Osteoblast (primary cell): ENCODE measurements around the gene TBC1D24. TPM values are rescaled to one million over a fixed set of nuclear protein-coding genes. Genes with fewer than 3 reads are reported as not detected.
"Not testable (repeated sequence)": the region's sequence is repeated elsewhere in the genome, so short reads cannot be mapped to it uniquely, and the experiment has no call there.

Source experiments
- DNase-seq: peaks from one replicate; pipeline ENCODE4 v3.0.0; 2011; ENCODE audit warnings: low spot score, mixed read lengths; ENCODE audit not compliant: insufficient read length; ENCODE audit errors: missing footprints
- H2AFZ ChIP-seq: 2 replicates; pipeline ENCODE4 v1.6.0; 2011; ENCODE audit warnings: mild to moderate bottlenecking, low read length
- H3K27ac ChIP-seq: 2 replicates; pipeline ENCODE4 v1.5.1; 2011; ENCODE audit warnings: mild to moderate bottlenecking, low read depth, low read length, moderate library complexity
- H3K27me3 ChIP-seq: 2 replicates; pipeline ENCODE4 v1.6.0; 2012; ENCODE audit warnings: mild to moderate bottlenecking, control low read depth, inconsistent platforms, low read length, moderate library complexity; ENCODE audit not compliant: insufficient read depth
- H3K36me3 ChIP-seq: 2 replicates; pipeline ENCODE4 v1.5.1; 2011; ENCODE audit warnings: mild to moderate bottlenecking, low read length, control low read depth, moderate library complexity; ENCODE audit not compliant: insufficient read depth
- H3K4me1 ChIP-seq: 2 replicates; pipeline ENCODE4 v1.5.1; 2011; ENCODE audit warnings: mild to moderate bottlenecking, low read length, control low read depth, moderate library complexity; ENCODE audit not compliant: insufficient read depth
- H3K4me2 ChIP-seq: 2 replicates; pipeline ENCODE4 v1.6.0; 2011; ENCODE audit warnings: mild to moderate bottlenecking, low read length; ENCODE audit not compliant: insufficient read depth
- H3K4me3 ChIP-seq: fragments of 200-600 bp; sonication (generic); 3 replicates; pipeline ENCODE4 v1.5.1; 2012; ENCODE audit warnings: mild to moderate bottlenecking, low read length, inconsistent platforms; ENCODE audit not compliant: insufficient read depth
- H3K79me2 ChIP-seq: 2 replicates; pipeline ENCODE4 v1.6.0; 2012; ENCODE audit warnings: mild to moderate bottlenecking, low read length, control low read depth, inconsistent platforms; ENCODE audit not compliant: insufficient read depth
- H3K9me3 ChIP-seq: 2 replicates; pipeline ENCODE4 v1.5.1; 2011; ENCODE audit warnings: low read depth, low read length, control low read depth
- H4K20me1 ChIP-seq: 2 replicates; pipeline ENCODE4 v1.6.0; 2012; ENCODE audit warnings: mild to moderate bottlenecking, low read length, control low read depth; ENCODE audit not compliant: insufficient read depth
- CTCF ChIP-seq: IDR thresholded peaks from 2 replicates; pipeline ENCODE4 v1.5.1; 2011; ENCODE audit warnings: mild to moderate bottlenecking, low read depth, low read length, moderate library complexity; ENCODE audit errors: extremely low read depth
- total RNA-seq: library from RNA; depleted of rRNA; stranded (reverse); fragments of >200 nt; gene quantifications from 2 replicates; pipeline ENCODE4 v1.2.3, GENCODE V29; 2012

Gene TBC1D24
- total RNA-seq, 1 donor, result 16.6 TPM

- H3K4me1 ChIP-seq, result peaks cover 19% of the 10 kb centered on the region
- no peak for TF ChIP-seq CTCF
- H3K27ac ChIP-seq, result no peak overlapping the region
- no peaks in the 10 kb centered on the region for H3K27me3 ChIP-seq
- H3K4me3 ChIP-seq, result no peak overlapping the region
- H3K9me3 ChIP-seq, result no peaks in the 10 kb centered on the region
- no peak overlapping the region for H3K4me2 ChIP-seq
- peaks cover 8% of the 10 kb centered on the region for H3K36me3 ChIP-seq
- DNase-seq, result no peak
- H3K79me2 ChIP-seq, result peaks cover 5% of the 10 kb centered on the region
- peaks cover 7% of the 10 kb centered on the region for H4K20me1 ChIP-seq
- no peak overlapping the region for H2AFZ ChIP-seq
Observed at GRCh38 chr16:2533912-2534311, 59.0 kb downstream of the TBC1D24 start.

GRCh38 chr16:2534335-2534734, 59.4 kb downstream of the TBC1D24 start:
- H3K9me3 ChIP-seq, H3K27ac ChIP-seq, H3K79me2 ChIP-seq, H4K20me1 ChIP-seq, H3K27me3 ChIP-seq, H3K36me3 ChIP-seq, H3K4me3 ChIP-seq, H2AFZ ChIP-seq, H3K4me2 ChIP-seq: not testable (repeated sequence)
- peak; percentile 8 for DNase-seq
- H3K4me1 ChIP-seq, result peaks cover 22% of the 10 kb centered on the region

DNA sequence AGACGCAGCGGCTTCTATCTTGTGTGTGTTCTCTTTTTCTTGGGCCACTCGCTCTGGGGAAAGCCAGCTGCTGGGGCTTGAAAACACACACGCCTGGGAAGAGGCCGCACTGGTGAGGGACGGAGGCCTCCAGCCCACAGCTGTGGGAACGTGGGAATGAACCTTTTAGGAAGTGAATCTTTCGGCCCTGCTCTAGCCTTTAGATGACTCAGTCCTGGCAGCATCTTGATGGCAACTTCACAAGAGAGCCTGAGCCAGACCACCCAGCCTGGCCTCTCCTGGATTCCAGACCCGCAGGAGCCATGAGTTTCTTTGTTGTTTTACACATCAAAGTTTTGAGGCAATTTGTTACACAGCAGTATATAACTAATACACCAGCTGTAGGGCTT, 60.7 kb downstream of the TBC1D24 start:
- no peaks in the 10 kb centered on the region for H3K36me3 ChIP-seq
- peak; percentile 94 for DNase-seq
- H3K4me1 ChIP-seq, result peaks cover 26% of the 10 kb centered on the region
- peaks cover 22% of the 10 kb centered on the region for H3K79me2 ChIP-seq
- no peak overlapping the region for H2AFZ ChIP-seq
- no peaks in the 10 kb centered on the region for H3K27me3 ChIP-seq
- H3K4me2 ChIP-seq, result no peak overlapping the region
- no peaks in the 10 kb centered on the region for H3K9me3 ChIP-seq
- peak overlapping the region; percentile 27 for H3K27ac ChIP-seq
- no peak overlapping the region for H3K4me3 ChIP-seq
- peaks cover 15% of the 10 kb centered on the region for H4K20me1 ChIP-seq
- no peak for TF ChIP-seq CTCF

DNA sequence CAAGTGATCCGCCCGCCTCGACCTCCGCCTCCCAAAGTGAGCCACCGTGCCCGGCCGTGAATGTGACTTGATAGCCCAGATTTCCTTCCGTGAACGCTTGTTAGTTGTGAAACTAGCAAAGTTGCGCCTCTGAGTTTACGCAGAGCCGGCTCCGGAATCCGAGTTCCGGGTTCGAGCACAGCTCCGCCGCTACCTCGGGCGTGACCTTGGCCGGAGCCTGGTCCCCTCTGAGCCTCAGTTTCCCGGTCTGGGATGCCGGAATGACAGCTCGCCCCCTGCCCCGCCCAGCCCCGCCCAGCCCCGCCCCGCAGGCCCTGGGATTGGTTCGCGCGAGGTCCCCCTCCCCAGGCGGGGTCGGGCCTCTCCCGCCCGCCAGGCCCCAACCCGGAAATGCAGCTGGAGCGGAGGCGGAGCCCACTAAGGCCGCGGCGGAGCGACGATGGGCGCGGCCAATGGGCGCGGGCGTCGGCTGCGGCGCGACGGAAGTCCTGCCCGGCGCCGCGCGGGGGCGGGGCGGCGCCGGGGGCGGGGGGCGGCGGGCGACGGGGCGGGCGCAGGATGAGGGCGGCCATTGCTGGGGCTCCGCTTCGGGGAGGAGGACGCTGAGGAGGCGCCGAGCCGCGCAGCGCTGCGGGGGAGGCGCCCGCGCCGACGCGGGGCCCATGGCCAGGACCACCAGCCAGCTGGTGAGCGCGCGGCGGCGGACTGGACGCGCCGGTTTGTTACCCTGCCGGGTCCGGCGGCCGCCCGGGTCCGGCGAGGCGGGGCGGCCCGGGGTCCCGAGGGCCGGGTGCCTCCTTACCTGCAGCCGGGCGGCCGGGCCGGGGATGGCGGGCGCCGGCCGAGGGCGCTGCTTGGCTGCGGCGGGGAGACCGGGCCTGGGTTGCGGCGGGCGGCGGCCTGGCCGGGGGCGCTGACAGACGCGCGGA, 62.8 kb downstream of the TBC1D24 start, which contains the start of gene PDPK1:
Gene PDPK1, plus strand, starts transcription at position 571 of the 929 bp plus-strand sequence. Its CDS starts 92 bp downstream, at position 663.
- Histone ChIP-seq H3K9me3 (no peaks in the 10 kb centered on the region), H3K79me2 (peaks cover 37% of the 10 kb centered on the region), H3K4me3 (peak within 1 kb of the TSS; percentile 74), H3K4me2 (peak within 1 kb of the TSS; percentile 86), H3K27ac (peak within 1 kb of the TSS; percentile 51), H3K36me3 (no peaks in the 10 kb centered on the region), H4K20me1 (peaks cover 11% of the 10 kb centered on the region), H3K4me1 (peaks cover 17% of the 10 kb centered on the region), H2AFZ (peak within 1 kb of the TSS; percentile 58), H3K27me3 (no peaks in the 10 kb centered on the region)
- no peak for TF ChIP-seq CTCF
- DNase-seq, result peak; percentile 100

- not testable (repeated sequence) for H3K9me3 ChIP-seq, H2AFZ ChIP-seq, H3K36me3 ChIP-seq, H3K4me3 ChIP-seq, H3K27me3 ChIP-seq
- peak; percentile 34 for DNase-seq
- Histone ChIP-seq H3K27ac (peak overlapping the region; percentile 33), H3K4me2 (peak overlapping the region; percentile 40), H4K20me1 (peaks cover 11% of the 10 kb centered on the region), H3K79me2 (peaks cover 42% of the 10 kb centered on the region), H3K4me1 (peaks cover 14% of the 10 kb centered on the region)
Observed at GRCh38 chr16:2539192-2539844, 64.4 kb downstream of the TBC1D24 start.
